ENCODE measurements around the gene CELSR2.
"Not testable (repeated sequence)": the region's sequence is repeated elsewhere in the genome, so short reads cannot be mapped to it uniquely, and the experiment has no call there.

Gene CELSR2

GRCh38 chr1:109277434-109278204 is 28.3 kb downstream of the CELSR2 start:
- DNase-seq (ENCODE audit: low read depth in 2 of 2), result peak in 1 of 2 donors; percentile 45

GRCh38 chr1:109279615-109280278 is 30.4 kb downstream of the CELSR2 start:
- DNase-seq (ENCODE audit: low read depth in 2 of 2), result no peak

- DNase-seq (ENCODE audit: low read depth in 2 of 2), result no peak
Observed at GRCh38 chr1:109280862-109281261, 31.5 kb downstream of the CELSR2 start.

- DNase-seq (ENCODE audit: low read depth in 2 of 2), result no peak
Observed at GRCh38 chr1:109281680-109282496, 32.5 kb downstream of the CELSR2 start.

GRCh38 chr1:109282497-109282951 is 33.2 kb downstream of the CELSR2 start:
- no peak for DNase-seq (ENCODE audit: low read depth in 2 of 2)

- DNase-seq (ENCODE audit: low read depth in 2 of 2), result peak; percentile 68 to 78
Observed at GRCh38 chr1:109282952-109283747, 33.8 kb downstream of the CELSR2 start, which contains the start of gene PSRC1. Gene PSRC1 (minus strand): TSS chr1:109283145.

- DNase-seq (ENCODE audit: low read depth in 2 of 2), result no peak
Observed at GRCh38 chr1:109283748-109284600, 34.6 kb downstream of the CELSR2 start.

GRCh38 chr1:109286762-109287161 is 37.4 kb downstream of the CELSR2 start:
- DNase-seq (ENCODE audit: low read depth in 2 of 2), result not testable (repeated sequence)

GRCh38 chr1:109290137-109290536 is 40.8 kb downstream of the CELSR2 start:
- DNase-seq (ENCODE audit: low read depth in 2 of 2), result no peak

- DNase-seq (ENCODE audit: low read depth in 2 of 2), result no peak
Observed at GRCh38 chr1:109290998-109291397, 41.7 kb downstream of the CELSR2 start.

GRCh38 chr1:109292364-109292763 is 43.0 kb downstream of the CELSR2 start:
- no peak for DNase-seq (ENCODE audit: low read depth in 2 of 2)

- no peak for DNase-seq (ENCODE audit: low read depth in 2 of 2)
Observed at GRCh38 chr1:109293026-109293425, 43.7 kb downstream of the CELSR2 start.

GRCh38 chr1:109294481-109294880 is 45.1 kb downstream of the CELSR2 start:
- DNase-seq (ENCODE audit: low read depth in 2 of 2), result no peak

- no peak for DNase-seq (ENCODE audit: low read depth in 2 of 2)
Observed at GRCh38 chr1:109295712-109296415, 46.5 kb downstream of the CELSR2 start.

GRCh38 chr1:109296782-109297181 is 47.4 kb downstream of the CELSR2 start:
- DNase-seq (ENCODE audit: low read depth in 2 of 2), result no peak

- no peak for DNase-seq (ENCODE audit: low read depth in 2 of 2)
Observed at GRCh38 chr1:109298666-109299557, 49.6 kb downstream of the CELSR2 start.

- no peak for DNase-seq (ENCODE audit: low read depth in 2 of 2)
Observed at GRCh38 chr1:109299558-109300343, 50.4 kb downstream of the CELSR2 start.

GRCh38 chr1:109300650-109301151 is 51.4 kb downstream of the CELSR2 start:
- no peak for DNase-seq (ENCODE audit: low read depth in 2 of 2)

Data from stimulated activated CD4-positive, alpha-beta T cell treated with anti-CD3 and anti-CD28 coated beads, Interleukin-1b, Interleukin-23, amount 100 ng/mL, for 1 hour (primary cell).